ENCODE measurements around the gene FCRL6. TPM values are rescaled to one million over a fixed set of nuclear protein-coding genes. Genes with fewer than 3 reads are reported as not detected.

FCRL6 gene
- total and polyA plus RNA-seq, 2 of the 13 experiments (the other 11 are each of a cell fraction or from before 2014, with no cell fraction given) = not detected

Small RNAs within 50 kb of the gene (small RNA-seq; reads per million reads assigned to genes)
- 0 to 0.10 (median 0) reads per million in 3 experiments for gene RF00570 (ENCODE audit: insufficient read depth in 2 of 3, insufficient read length in 3 of 3, low read depth in 2 of 3, low replicate concordance in 1 of 3)

Other genes with a start within 250 kb of the FCRL6 start
- not detected in 2 replicates for gene APCS, start 214.5 kb upstream of the FCRL6 start, total RNA-seq (2016; rRNA removed; fragmentation: Illumina TruSeq; extraction: Trizol)
- gene APCS, start 214.5 kb upstream of the FCRL6 start, polyA plus RNA-seq (2011; rRNA removed) = not detected in 2 replicates
- gene CRP, start 87.8 kb upstream of the FCRL6 start, total RNA-seq (2016; rRNA removed; fragmentation: Illumina TruSeq; extraction: Trizol) = not detected in 2 replicates
- gene CRP, start 87.8 kb upstream of the FCRL6 start, polyA plus RNA-seq (2011; rRNA removed) = not detected in 2 replicates
- not detected in 2 replicates for gene DUSP23, start 21.4 kb upstream of the FCRL6 start, total RNA-seq (2016; rRNA removed; fragmentation: Illumina TruSeq; extraction: Trizol)
- not detected in 2 replicates for gene DUSP23, start 21.4 kb upstream of the FCRL6 start, polyA plus RNA-seq (2011; rRNA removed)
- not detected in 2 replicates for gene SLAMF8, start 24.5 kb downstream of the FCRL6 start, total RNA-seq (2016; rRNA removed; fragmentation: Illumina TruSeq; extraction: Trizol)
- not detected in 2 replicates for gene SLAMF8, start 24.5 kb downstream of the FCRL6 start, polyA plus RNA-seq (2011; rRNA removed)
- not detected in 2 replicates for gene VSIG8, start 60.3 kb downstream of the FCRL6 start, total RNA-seq (2016; rRNA removed; fragmentation: Illumina TruSeq; extraction: Trizol)
- not detected in 2 replicates for gene VSIG8, start 60.3 kb downstream of the FCRL6 start, polyA plus RNA-seq (2011; rRNA removed)
- gene CFAP45, start 97.8 kb downstream of the FCRL6 start, total RNA-seq (2016; rRNA removed; fragmentation: Illumina TruSeq; extraction: Trizol) = not detected in 2 replicates
- gene CFAP45, start 97.8 kb downstream of the FCRL6 start, polyA plus RNA-seq (2011; rRNA removed) = not detected in 2 replicates
- gene TAGLN2, start 123.1 kb downstream of the FCRL6 start, total RNA-seq (2016; rRNA removed; fragmentation: Illumina TruSeq; extraction: Trizol) = 6.7 and 9.7 TPM in 2 replicates
- 17.2 and 21.2 TPM in 2 replicates for gene TAGLN2, start 123.1 kb downstream of the FCRL6 start, polyA plus RNA-seq (2011; rRNA removed)
- gene IGSF9, start 143.3 kb downstream of the FCRL6 start, total RNA-seq (2016; rRNA removed; fragmentation: Illumina TruSeq; extraction: Trizol) = not detected in 2 replicates
- 0.03 and 0.04 TPM in 2 replicates for gene IGSF9, start 143.3 kb downstream of the FCRL6 start, polyA plus RNA-seq (2011; rRNA removed)
- gene SLAMF9, start 151.9 kb downstream of the FCRL6 start, total RNA-seq (2016; rRNA removed; fragmentation: Illumina TruSeq; extraction: Trizol) = not detected in 2 replicates
- gene SLAMF9, start 151.9 kb downstream of the FCRL6 start, polyA plus RNA-seq (2011; rRNA removed) = 0.55 and 0.82 TPM in 2 replicates
- 2.9 and 4.6 TPM in 2 replicates for gene PIGM, start 229.6 kb downstream of the FCRL6 start, total RNA-seq (2016; rRNA removed; fragmentation: Illumina TruSeq; extraction: Trizol)
- gene PIGM, start 229.6 kb downstream of the FCRL6 start, polyA plus RNA-seq (2011; rRNA removed) = 3.4 TPM in 2 replicates

All from HepG2 (cell line).